Gastrocnemius medialis (tissue), 4 donors: Measurements from ENCODE around the gene VN1R5.

Experiments used
- POLR2A ChIP-seq, 2 donors: fragments of 450-650 bp; IDR thresholded peaks; one replicate each; pipeline ENCODE4 v1.6.1; 2017; ENCODE audit warnings: antibody characterized with exemption in 2 of 2, mild to moderate bottlenecking in 2 of 2, moderate library complexity in 2 of 2
- TF ChIP-seq, protein P1 (sequence below), 5 experiments: fragments of 450-650 bp in 3 of 5; fragments of 200-600 bp in 2 of 5; sonication (generic) in 2 of 5; IDR thresholded peaks in 4 of 5; conservative IDR thresholded peaks in 1 of 5; 1 replicate in 4 of 5; 2 replicates in 1 of 5; pipeline ENCODE4 v1.5.1; 2016 to 2019; ENCODE audit warnings: antibody characterized with exemption in 5 of 5, mild to moderate bottlenecking in 3 of 5, moderate library complexity in 3 of 5

DNA sequence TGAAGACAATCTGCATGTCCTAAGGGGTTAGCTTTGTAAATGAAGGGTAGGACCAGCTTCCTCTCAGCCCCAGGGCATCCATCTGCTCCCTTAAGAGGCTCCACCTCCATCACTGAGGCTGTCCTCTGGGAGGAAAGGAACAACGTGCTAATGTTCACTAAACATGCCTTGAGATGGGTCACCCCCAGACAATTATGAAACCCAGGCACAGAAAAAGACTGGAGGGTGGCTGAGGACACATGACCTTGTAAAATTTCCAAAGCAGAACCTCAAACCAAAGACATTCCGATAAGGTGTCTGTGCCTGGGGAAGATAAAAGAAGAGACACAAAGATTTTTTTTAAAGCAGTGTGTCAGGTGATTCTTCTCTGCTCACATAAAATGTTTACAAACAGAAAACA is 46.5 kb upstream of the VN1R5 start:
- TF ChIP-seq, protein P1, sequence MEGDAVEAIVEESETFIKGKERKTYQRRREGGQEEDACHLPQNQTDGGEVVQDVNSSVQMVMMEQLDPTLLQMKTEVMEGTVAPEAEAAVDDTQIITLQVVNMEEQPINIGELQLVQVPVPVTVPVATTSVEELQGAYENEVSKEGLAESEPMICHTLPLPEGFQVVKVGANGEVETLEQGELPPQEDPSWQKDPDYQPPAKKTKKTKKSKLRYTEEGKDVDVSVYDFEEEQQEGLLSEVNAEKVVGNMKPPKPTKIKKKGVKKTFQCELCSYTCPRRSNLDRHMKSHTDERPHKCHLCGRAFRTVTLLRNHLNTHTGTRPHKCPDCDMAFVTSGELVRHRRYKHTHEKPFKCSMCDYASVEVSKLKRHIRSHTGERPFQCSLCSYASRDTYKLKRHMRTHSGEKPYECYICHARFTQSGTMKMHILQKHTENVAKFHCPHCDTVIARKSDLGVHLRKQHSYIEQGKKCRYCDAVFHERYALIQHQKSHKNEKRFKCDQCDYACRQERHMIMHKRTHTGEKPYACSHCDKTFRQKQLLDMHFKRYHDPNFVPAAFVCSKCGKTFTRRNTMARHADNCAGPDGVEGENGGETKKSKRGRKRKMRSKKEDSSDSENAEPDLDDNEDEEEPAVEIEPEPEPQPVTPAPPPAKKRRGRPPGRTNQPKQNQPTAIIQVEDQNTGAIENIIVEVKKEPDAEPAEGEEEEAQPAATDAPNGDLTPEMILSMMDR (IDR thresholded peaks at IDR 0.05 in 4 of 5, conservative IDR thresholded peaks at IDR 0.05 in 1 of 5), result no peak
- no peak for TF ChIP-seq POLR2A (IDR thresholded peaks at IDR 0.05)
